ENCODE data around the gene STPG3.
"Not testable (repeated sequence)": the region's sequence is repeated elsewhere in the genome, so short reads cannot be mapped to it uniquely, and the experiment has no call there.

Gene STPG3

GRCh38 chr9:137242269-137243203 is 8.6 kb upstream of the STPG3 start:
- peaks cover 31% of the 10 kb centered on the region for H3K79me2 ChIP-seq (ENCODE audit: low read length)
- no peaks in the 10 kb centered on the region for H3K9me3 ChIP-seq (replicated peaks; ENCODE audit: insufficient read depth, low read length)
- H3K9ac ChIP-seq (ENCODE audit: low read length): peak overlapping the region; percentile 82
- H4K20me1 ChIP-seq (ENCODE audit: insufficient read depth, low read length): peaks cover 16% of the 10 kb centered on the region
- no peak overlapping the region for H3K27ac ChIP-seq (ENCODE audit: low read length)
- H3K4me2 ChIP-seq (ENCODE audit: low read depth, low read length): peak overlapping the region; percentile 92
- H2AFZ ChIP-seq (ENCODE audit: low read length): no peak overlapping the region
- no peaks in the 10 kb centered on the region for H3K27me3 ChIP-seq (replicated peaks; ENCODE audit: insufficient read depth, low read length)
- no peaks in the 10 kb centered on the region; the same call in 1 of the 2 replicates for H3K36me3 ChIP-seq (replicated peaks; ENCODE audit: insufficient read depth, low read length)
- peak overlapping the region; percentile 81 for H3K4me3 ChIP-seq (ENCODE audit: low read length)
- TF ChIP-seq EZH2phosphoT487 (IDR thresholded peaks at IDR 0.05; ENCODE audit: low read length): no peak
- TF ChIP-seq, protein P1, sequence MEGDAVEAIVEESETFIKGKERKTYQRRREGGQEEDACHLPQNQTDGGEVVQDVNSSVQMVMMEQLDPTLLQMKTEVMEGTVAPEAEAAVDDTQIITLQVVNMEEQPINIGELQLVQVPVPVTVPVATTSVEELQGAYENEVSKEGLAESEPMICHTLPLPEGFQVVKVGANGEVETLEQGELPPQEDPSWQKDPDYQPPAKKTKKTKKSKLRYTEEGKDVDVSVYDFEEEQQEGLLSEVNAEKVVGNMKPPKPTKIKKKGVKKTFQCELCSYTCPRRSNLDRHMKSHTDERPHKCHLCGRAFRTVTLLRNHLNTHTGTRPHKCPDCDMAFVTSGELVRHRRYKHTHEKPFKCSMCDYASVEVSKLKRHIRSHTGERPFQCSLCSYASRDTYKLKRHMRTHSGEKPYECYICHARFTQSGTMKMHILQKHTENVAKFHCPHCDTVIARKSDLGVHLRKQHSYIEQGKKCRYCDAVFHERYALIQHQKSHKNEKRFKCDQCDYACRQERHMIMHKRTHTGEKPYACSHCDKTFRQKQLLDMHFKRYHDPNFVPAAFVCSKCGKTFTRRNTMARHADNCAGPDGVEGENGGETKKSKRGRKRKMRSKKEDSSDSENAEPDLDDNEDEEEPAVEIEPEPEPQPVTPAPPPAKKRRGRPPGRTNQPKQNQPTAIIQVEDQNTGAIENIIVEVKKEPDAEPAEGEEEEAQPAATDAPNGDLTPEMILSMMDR (IDR thresholded peaks at IDR 0.05; ENCODE audit: low read length): no peak
- no peak for TF ChIP-seq EZH2 (optimal IDR thresholded peaks at IDR 0.05; ENCODE audit: low read depth, low read length)
- H3K4me1 ChIP-seq (ENCODE audit: low read length): peaks cover 10% of the 10 kb centered on the region; the same call in 1 of the 2 replicates
- no peaks in the 10 kb centered on the region for H3K9me2 ChIP-seq (replicated peaks; ENCODE audit: insufficient read depth, low read length)
- peaks cover 28% of the 10 kb centered on the region; the same call in 1 of the 2 replicates for H3F3A ChIP-seq (ENCODE audit: insufficient read depth, low read length)
- no peak for DNase-seq

DNA sequence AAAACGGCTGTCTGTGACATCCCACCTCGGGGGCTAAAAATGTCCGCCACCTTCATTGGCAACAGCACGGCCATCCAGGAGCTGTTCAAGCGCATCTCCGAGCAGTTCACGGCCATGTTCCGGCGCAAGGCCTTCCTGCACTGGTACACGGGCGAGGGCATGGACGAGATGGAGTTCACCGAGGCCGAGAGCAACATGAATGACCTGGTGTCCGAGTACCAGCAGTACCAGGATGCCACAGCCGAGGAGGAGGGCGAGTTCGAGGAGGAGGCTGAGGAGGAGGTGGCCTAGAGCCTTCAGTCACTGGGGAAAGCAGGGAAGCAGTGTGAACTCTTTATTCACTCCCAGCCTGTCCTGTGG is 7.8 kb upstream of the STPG3 start:
- not testable (repeated sequence) for H3K36me3 ChIP-seq (replicated peaks; ENCODE audit: insufficient read depth, low read length); H3K27ac ChIP-seq (ENCODE audit: low read length); H3K9me3 ChIP-seq (replicated peaks; ENCODE audit: insufficient read depth, low read length); H3K4me1 ChIP-seq (ENCODE audit: low read length); DNase-seq; H3K27me3 ChIP-seq (replicated peaks; ENCODE audit: insufficient read depth, low read length); H3K4me3 ChIP-seq (ENCODE audit: low read length); H2AFZ ChIP-seq (ENCODE audit: low read length); H3K9me2 ChIP-seq (replicated peaks; ENCODE audit: insufficient read depth, low read length); H3K9ac ChIP-seq (ENCODE audit: low read length); H3K4me2 ChIP-seq (ENCODE audit: low read depth, low read length)
- peaks cover 31% of the 10 kb centered on the region for H3K79me2 ChIP-seq (ENCODE audit: low read length)
- H3F3A ChIP-seq (ENCODE audit: insufficient read depth, low read length): peaks cover 28% of the 10 kb centered on the region; the same call in 1 of the 2 replicates
- peaks cover 16% of the 10 kb centered on the region for H4K20me1 ChIP-seq (ENCODE audit: insufficient read depth, low read length)

DNA sequence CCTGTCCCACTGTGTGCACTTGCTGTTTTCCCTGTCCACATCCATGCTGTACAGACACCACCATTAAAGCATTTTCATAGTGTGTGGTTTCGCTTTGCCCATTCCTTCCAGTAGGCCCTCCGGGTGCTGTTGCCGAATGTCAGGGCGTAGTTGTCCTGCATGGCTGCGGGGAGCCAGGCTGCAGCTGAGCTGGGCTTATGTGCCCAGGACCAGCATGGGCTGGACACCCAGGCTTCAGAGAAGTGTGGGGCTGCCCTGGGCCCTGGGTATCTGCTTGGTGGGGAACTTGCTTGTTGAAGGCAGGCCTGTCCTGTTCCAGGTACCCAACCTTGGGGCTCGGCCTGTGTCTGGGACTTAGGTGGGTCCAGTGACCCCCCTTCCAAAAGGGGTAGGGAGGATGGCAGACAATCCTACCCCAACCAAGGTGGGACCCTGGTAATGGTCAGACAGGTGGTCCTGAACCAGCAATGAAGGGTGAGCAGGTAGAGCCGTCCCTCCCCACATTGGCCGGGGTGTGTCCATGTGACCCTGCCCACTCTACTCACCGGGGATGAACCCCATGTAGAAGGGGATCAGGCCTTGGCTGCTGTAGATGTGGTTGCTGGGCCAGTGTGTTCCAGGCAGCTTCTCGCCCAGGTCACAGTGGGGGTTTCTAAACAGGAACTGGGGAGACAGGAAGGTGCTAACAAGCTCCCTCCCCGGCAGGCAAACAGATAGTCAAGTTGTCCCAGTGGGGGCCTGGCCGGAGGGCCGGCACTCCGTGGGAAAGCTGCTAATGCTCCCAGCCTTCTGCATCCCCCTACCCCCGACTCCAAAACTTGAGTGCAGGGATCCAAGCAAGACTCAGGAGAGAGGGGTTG is 7.2 kb upstream of the STPG3 start:
- no peak overlapping the region for H3K27ac ChIP-seq (ENCODE audit: low read length)
- H3K27me3 ChIP-seq (replicated peaks; ENCODE audit: insufficient read depth, low read length): no peaks in the 10 kb centered on the region
- H3K4me1 ChIP-seq (ENCODE audit: low read length): peaks cover 10% of the 10 kb centered on the region; the same call in 1 of the 2 replicates
- H4K20me1 ChIP-seq (ENCODE audit: insufficient read depth, low read length): peaks cover 16% of the 10 kb centered on the region
- H3K9me2 ChIP-seq (replicated peaks; ENCODE audit: insufficient read depth, low read length): no peaks in the 10 kb centered on the region
- peaks cover 27% of the 10 kb centered on the region for H3K79me2 ChIP-seq (ENCODE audit: low read length)
- no peak overlapping the region for H3K4me3 ChIP-seq (ENCODE audit: low read length)
- no peak overlapping the region for H2AFZ ChIP-seq (ENCODE audit: low read length)
- H3K36me3 ChIP-seq (replicated peaks; ENCODE audit: insufficient read depth, low read length): no peaks in the 10 kb centered on the region; the same call in 1 of the 2 replicates
- H3K4me2 ChIP-seq (ENCODE audit: low read depth, low read length): no peak overlapping the region
- TF ChIP-seq EZH2 (optimal IDR thresholded peaks at IDR 0.05; ENCODE audit: low read depth, low read length) (no peak), EZH2phosphoT487 (IDR thresholded peaks at IDR 0.05; ENCODE audit: low read length) (no peak)
- TF ChIP-seq, protein P1 (IDR thresholded peaks at IDR 0.05; ENCODE audit: low read length): no peak
- no peaks in the 10 kb centered on the region for H3K9me3 ChIP-seq (replicated peaks; ENCODE audit: insufficient read depth, low read length)
- H3K9ac ChIP-seq (ENCODE audit: low read length): no peak overlapping the region
- H3F3A ChIP-seq (ENCODE audit: insufficient read depth, low read length): peaks cover 28% of the 10 kb centered on the region; the same call in 1 of the 2 replicates
- no peak for DNase-seq

Measured in MM.1S (cell line).